Fibroblast of lung (primary cell): ENCODE data around the gene OTUD4.

ENCODE experiments used
- CTCF ChIP-seq, 2 donors: IDR thresholded peaks in 1 of 2; conservative IDR thresholded peaks in 1 of 2; 1 replicate in 1 of 2; 2 replicates in 1 of 2; pipeline ENCODE4 v1.5.1; 2011 to 2012; ENCODE audit warnings: low read length in 2 of 2, control low read depth in 1 of 2, inconsistent platforms in 1 of 2, low read depth in 1 of 2, mild to moderate bottlenecking in 1 of 2
- EZH2 ChIP-seq: IDR thresholded peaks from 2 replicates; pipeline ENCODE4 v1.5.1; 2012; ENCODE audit warnings: low read length, control low read depth, mild to moderate bottlenecking; ENCODE audit errors: missing control alignments

GRCh38 chr4:145155268-145155870, 25.0 kb downstream of the OTUD4 start:
- TF ChIP-seq EZH2 (no peak), CTCF (conservative IDR thresholded peaks at IDR 0.05 in 1 of 2, IDR thresholded peaks at IDR 0.05 in 1 of 2; ENCODE audit: low read depth in 1 of 2, low read length in 2 of 2) (no peak)
